AG09319 (cell line): ENCODE measurements around the gene UNC93A.
"Not testable (repeated sequence)": the region's sequence is repeated elsewhere in the genome, so short reads cannot be mapped to it uniquely, and the experiment has no call there.

ENCODE experiments used
- DNase-seq: peaks from one replicate; pipeline ENCODE4 v3.0.0-alpha.2; 2010; ENCODE audit warnings: low read depth; ENCODE audit errors: extremely low read depth
- CTCF ChIP-seq: IDR thresholded peaks from 2 replicates; pipeline ENCODE4 v1.5.1; 2011; ENCODE audit warnings: low read depth, mild to moderate bottlenecking, inconsistent platforms, low read length, moderate library complexity

Gene UNC93A

GRCh38 chr6:167306401-167306998 is 15.4 kb downstream of the UNC93A start:
- no peak for TF ChIP-seq CTCF
- DNase-seq, result no peak

- TF ChIP-seq CTCF, result no peak
- no peak for DNase-seq
Observed at GRCh38 chr6:167307342-167307955, 16.3 kb downstream of the UNC93A start.

- DNase-seq, result no peak
- TF ChIP-seq CTCF, result no peak
Observed at GRCh38 chr6:167308207-167308606, 17.1 kb downstream of the UNC93A start.

GRCh38 chr6:167309355-167310192 is 18.5 kb downstream of the UNC93A start:
- not testable (repeated sequence) for DNase-seq

GRCh38 chr6:167311286-167311685 is 20.2 kb downstream of the UNC93A start:
- DNase-seq, result no peak
- no peak for TF ChIP-seq CTCF

- not testable (repeated sequence) for DNase-seq
Observed at GRCh38 chr6:167311691-167312090, 20.6 kb downstream of the UNC93A start.

- no peak for DNase-seq
- no peak for TF ChIP-seq CTCF
Observed at GRCh38 chr6:167314180-167314821, 23.2 kb downstream of the UNC93A start.

- no peak for TF ChIP-seq CTCF
- DNase-seq, result no peak
Observed at GRCh38 chr6:167317172-167317571, 26.1 kb downstream of the UNC93A start.

GRCh38 chr6:167318354-167318753 is 27.2 kb downstream of the UNC93A start:
- not testable (repeated sequence) for DNase-seq

GRCh38 chr6:167318856-167319255 is 27.7 kb downstream of the UNC93A start:
- not testable (repeated sequence) for DNase-seq

GRCh38 chr6:167319856-167320753 is 29.0 kb downstream of the UNC93A start:
- not testable (repeated sequence) for DNase-seq

GRCh38 chr6:167320754-167321056 is 29.6 kb downstream of the UNC93A start:
- not testable (repeated sequence) for DNase-seq
